NOMO-1 (cell line): ENCODE results near the gene SIPA1L3.
A peak's percentile ranks its signal among the peaks of the same experiment; 100 is the strongest.

Experiments
- DNase-seq, 2 experiments: peaks; one replicate each; lab custom pipeline; 2025; ENCODE audit not compliant: unreplicated experiment in 2 of 2; lab: John Stamatoyannopoulos, UW

Gene SIPA1L3

DNA sequence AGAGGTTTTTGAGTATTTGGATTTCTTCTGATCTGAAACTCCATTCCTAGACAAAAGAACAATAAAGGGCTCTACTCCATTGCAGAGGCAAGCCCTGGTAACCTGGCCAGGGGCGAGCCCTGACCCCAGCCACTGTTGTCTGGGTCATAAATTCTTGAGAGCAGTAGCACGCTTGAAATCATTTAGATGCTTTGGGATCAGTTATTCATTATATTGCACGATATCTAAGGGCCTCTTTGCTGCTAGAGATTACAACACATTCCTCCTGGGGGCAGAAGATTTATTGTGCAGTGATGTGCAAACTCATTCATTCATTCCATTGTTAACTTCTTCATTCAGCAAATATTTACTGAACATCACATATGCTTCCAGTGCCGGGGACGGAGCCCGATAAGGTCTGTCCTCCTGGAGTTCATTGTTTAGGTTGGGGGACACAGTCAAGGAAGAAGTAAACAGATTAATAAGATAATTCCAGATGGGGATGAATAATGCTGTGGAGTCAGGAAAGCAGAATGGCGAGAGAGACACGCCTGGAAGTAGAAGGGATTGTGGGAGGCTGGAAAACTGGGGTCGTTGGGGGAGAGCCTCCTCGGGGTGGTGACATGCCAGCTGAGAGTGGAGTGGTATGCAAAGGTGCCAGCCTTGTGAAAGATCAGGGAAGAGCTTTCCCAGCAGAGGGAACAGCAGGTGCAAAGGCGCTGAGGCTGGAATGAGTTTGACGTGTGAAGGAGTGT is 34.9 kb downstream of the SIPA1L3 start:
- DNase-seq, result no peak

- no peak for DNase-seq
Observed at GRCh38 chr19:37942516-37942902, 35.5 kb downstream of the SIPA1L3 start.

DNA sequence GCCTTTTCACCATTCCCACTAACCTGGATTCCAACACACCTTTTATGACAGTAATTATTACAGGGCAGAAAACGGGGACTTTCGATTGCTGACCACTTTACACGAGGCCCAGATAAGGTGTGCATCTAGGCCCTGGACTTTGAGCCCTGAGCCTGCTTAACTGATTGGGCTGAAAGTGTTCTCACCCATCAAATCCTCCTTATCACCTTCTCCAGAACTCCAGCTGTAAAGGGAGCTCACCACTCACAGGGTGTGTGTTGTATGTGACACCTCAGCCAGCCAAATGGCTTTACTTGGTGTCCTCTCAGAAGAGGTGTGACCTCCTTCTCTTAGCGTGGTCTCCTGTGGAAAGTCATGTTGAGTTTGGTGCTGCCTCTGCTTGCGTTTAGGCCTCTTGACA is 36.5 kb downstream of the SIPA1L3 start:
- no peak for DNase-seq

DNA sequence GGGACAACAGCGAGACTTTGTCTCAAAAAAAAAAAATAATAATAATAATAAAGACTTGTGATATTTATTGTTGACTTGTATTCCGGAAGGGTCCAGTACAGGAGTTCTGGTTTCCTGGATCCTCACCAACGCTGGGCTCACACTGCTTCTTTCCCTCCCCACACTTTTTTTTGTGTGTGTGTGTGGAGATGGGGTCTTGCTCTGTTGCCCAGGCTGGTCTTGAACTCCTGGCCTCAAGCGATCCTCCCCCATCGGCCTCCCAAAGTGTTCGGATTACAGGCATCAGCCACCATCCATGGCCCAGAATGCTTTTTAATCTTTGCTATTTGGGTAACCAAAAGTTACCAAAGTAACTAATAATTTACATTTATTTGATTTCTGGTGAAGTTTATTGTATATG is 39.1 kb downstream of the SIPA1L3 start:
- no peak for DNase-seq

DNA sequence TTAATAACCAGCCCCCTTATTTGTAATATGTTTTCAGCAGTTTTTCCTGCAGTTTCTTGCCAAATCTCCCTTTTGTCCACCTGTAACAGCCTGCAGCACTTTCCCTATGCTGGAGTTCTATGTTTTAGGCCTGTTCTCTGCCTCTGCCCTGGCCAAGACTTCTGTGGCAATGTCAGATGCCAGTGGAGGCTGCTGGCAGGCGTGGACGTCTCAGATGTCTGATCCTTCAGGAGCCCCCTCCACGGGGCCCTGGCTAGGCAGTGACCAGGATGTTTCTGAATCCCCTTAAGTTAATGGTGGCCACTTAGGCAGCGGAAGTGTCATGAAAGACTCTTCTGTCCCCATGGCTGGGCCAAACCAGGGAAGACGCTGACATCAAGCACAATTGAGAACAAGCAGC is 40.8 kb downstream of the SIPA1L3 start:
- DNase-seq, result no peak

DNA sequence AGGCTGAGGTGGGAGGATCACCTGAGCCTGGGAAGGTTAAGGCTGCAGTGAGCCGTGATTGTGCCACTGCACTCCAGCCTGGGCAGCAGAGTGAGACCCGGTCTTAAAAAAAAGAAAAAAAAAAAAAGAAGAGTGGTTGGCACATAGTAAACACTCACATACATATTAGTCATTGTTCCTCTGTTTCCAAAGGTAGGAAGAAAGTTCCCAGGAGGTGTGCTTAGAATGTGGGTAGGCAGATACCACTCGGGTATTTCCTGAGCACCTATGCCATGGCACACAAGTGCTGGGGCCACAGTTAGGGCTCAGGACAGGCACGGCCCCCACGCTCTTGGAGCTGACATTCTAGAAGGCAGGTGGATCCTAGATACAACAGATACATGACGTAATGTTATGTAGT is 41.4 kb downstream of the SIPA1L3 start:
- DNase-seq, result no peak

GRCh38 chr19:37950471-37951175 is 43.6 kb downstream of the SIPA1L3 start:
- no peak for DNase-seq

GRCh38 chr19:37951816-37952210 is 44.8 kb downstream of the SIPA1L3 start:
- no peak for DNase-seq

DNA sequence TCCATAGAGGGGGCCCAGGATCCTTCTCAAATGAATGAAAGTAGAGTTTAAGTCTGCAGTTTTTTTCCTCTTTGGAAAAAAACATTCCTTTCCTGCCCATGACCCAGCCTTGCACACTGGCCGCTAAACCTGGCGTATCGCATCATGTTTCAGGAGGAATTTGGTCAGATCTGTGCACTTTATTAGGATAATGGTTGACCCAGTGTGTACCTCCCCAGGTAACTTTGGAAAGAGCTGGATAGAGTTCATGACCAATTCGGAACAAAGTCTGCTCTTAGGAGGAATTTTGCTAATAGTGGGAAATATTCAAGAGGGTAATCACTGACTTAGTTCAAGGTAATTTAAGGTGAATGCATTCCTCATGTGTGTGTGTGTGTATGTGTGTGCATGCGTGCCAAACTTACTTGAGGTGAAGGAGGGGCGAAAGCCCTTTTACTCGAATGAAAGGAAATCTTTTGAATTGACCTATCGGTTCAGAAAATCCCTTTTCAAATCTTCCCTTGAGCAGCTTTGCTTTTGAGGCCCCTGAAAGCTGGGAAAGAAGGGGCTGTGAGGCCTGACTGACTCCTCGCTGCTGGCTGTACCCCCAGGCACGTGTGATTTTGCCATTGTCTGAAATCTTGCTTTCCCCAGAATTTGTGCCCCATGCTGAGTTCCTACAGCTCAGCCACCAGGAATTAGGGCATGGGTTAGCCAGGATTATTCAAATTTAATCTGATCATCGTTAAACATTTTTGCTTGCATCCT is 46.3 kb downstream of the SIPA1L3 start:
- no peak for DNase-seq

- no peak for DNase-seq
Observed at GRCh38 chr19:37953918-37954303, 46.9 kb downstream of the SIPA1L3 start.

DNA sequence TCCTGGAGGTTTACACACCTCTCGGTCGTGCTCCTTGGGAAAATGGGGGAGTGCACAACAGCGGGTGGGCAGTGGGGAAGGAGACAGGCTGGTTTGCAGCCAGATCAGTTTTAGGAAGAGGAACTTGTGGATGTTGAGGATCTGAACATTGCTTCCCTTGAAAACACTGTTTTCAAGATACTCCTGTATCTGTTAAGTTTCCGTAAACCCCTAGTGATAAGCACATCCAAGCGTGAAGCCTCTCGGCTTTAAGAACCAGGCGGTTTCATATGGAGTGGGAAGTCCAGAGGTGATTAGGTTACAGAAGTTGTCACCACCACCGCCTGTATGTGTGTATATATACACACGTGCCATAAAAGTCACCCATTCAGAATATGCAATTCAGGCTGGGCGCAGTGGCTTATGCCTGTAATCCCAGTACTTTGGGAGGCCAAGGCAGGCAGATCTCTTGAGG is 47.4 kb downstream of the SIPA1L3 start:
- DNase-seq, result no peak

DNA sequence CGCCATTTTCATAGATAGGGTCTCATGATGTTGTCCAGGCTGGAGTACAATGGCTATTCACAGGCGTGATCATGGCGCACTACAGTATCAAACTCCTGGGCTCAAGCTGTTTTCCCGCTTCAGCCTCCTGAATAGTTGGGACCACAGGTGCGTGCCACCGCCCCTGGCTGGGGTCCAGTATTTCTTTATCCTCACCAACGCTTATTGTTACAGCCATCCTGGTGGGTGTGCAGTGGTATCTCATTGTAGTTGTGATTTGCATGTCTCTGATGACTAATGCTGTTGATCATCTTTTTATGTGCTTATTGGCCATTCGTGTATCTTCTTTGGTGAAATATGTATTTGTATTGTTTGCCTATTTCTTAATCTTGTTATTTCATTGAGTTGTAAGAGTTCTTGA is 49.0 kb downstream of the SIPA1L3 start:
- no peak for DNase-seq

- no peak for DNase-seq
Observed at GRCh38 chr19:37957176-37957575, 50.2 kb downstream of the SIPA1L3 start.

DNA sequence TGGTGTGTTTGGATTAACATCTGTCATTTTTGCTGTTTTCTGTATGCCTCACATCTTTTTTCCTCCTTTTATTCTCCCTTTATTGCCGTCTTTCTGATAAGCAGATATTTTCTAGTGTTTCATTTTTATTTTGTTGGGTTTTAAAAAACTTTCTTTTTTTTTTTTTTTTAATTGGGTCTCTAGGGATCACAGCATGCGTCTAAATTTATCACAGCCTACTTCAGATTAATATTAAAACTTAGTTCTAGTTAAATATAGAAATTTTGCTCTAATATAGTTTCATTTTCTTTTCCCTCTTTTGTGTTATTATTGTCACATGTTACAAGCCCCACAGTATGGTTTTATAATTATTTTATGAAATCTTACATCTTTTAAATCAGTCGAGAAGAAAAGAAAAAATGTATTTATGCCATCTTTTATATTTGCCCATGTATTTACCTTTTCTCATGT is 52.7 kb downstream of the SIPA1L3 start:
- no peak for DNase-seq

DNA sequence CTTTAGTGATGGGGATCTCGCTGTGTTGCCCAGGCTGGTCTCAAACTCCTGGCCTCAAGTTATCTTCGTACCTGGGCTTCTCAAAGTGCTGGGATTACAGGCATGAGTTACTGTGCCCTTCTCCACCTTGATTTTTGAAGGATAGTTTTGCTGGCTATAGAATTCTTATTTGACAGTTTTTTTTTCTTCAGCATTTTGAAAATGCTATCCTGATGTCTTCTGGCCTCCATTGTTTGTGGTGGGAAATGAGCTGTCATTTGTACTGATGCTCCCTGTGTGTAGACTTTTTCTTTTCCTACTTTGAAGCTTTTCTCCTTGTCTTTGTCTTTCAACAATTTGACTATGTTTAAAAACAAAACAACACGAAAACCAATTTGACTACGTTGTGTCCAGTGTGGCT is 54.2 kb downstream of the SIPA1L3 start:
- no peak for DNase-seq

GRCh38 chr19:37963190-37963936 is 56.4 kb downstream of the SIPA1L3 start:
- DNase-seq, result peak in 1 of 2 experiments; percentile 47

GRCh38 chr19:37964109-37964508 is 57.1 kb downstream of the SIPA1L3 start:
- no peak for DNase-seq

DNA sequence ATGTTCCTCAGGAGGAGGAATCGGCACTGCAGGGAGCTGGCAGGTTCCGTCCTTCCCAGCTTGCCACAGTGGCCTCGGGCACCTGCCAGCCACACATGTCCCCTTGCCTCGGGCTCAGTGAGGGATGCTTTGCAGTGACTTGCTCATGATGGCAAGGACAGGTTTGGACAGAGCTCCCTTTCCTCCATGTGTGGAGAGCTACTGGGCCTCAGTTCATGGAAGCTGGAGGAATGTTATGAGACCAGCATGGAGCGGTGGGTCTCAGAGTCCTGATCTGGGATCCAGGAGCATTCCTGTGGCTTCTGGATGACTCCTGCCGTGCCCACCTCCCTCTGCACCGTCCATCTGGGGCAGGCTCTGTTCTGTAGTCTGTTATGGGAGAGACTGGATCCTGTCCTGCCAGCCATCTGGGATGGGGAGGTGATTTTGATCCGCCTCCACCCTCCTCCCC is 59.2 kb downstream of the SIPA1L3 start:
- no peak for DNase-seq

DNA sequence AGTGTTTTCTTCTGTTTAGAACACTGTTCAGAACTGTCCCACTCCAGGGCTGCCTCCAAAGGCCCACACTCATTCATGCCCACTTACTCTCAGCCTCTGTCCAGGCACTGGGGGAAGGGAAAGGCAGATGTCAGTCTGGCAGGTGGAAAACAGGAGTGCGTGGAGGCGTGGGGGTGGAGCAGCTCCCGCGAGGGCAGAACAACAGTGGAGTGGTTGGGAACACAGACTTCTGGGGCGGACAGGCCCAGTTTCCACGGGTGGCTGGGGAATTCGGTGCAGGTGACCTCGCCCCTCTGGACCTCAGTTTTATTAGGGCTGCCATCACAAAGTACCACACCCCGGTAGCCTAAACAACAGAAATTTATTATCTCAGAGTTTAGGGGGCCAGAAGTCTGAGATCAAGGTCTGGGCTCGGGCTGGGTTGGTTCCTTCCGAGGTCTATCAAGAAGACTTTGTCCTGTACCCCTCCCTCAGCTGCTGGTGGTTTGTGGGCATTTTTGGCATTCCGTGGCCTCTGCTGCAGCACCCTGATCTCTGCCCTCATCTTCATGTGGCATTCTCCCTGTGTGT is 59.7 kb downstream of the SIPA1L3 start:
- no peak for DNase-seq

GRCh38 chr19:37969695-37970094 is 62.7 kb downstream of the SIPA1L3 start:
- no peak for DNase-seq

DNA sequence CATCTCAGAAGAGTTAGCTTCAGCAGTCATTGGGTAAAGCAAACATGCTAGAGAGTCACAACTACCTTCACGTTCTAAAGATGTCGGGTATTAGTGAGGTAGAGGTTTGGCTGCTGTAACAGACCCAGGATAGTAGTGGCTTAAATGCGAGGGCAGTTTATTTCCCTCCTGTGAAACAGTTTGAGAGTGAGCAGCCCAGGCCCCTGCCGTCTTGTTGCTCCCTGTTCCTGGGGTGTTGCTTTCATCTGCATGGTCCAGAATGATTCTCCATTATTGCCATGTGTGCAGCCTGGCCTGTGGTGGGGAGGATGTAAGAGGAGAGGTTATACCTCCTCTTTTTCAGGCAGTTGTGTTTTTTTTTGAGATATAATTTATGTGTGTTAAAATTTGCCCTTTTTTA is 63.7 kb downstream of the SIPA1L3 start:
- DNase-seq, result no peak
